ENCODE results near the gene FOXL1.

- TF ChIP-seq CTCF (IDR thresholded peaks at IDR 0.05) (no peak), POLR2A (IDR thresholded peaks at IDR 0.05) (no peak)
Measured at GRCh38 chr16:86557587-86557986, 20.8 kb upstream of the FOXL1 start.
